WI38 (cell line): ENCODE data around the gene PPL.

Source experiments
- H3K4me3 ChIP-seq: 2 replicates; pipeline ENCODE4 v1.5.1; 2011; ENCODE audit warnings: low read depth, mild to moderate bottlenecking, control low read depth, low read length
- CTCF ChIP-seq: IDR thresholded peaks from 2 replicates; pipeline ENCODE4 v1.5.1; 2012; ENCODE audit warnings: low read depth, mild to moderate bottlenecking, control low read depth, low read length

Gene PPL

GRCh38 chr16:4926928-4927327, 10.0 kb downstream of the PPL start:
- no peak overlapping the region for H3K4me3 ChIP-seq
- no peak for TF ChIP-seq CTCF

- H3K4me3 ChIP-seq, result no peak overlapping the region
- no peak for TF ChIP-seq CTCF
Measured at GRCh38 chr16:4925791-4926190, 11.2 kb downstream of the PPL start.

GRCh38 chr16:4925293-4925607, 11.7 kb downstream of the PPL start:
- H3K4me3 ChIP-seq, result no peak overlapping the region
- no peak for TF ChIP-seq CTCF

- no peak overlapping the region for H3K4me3 ChIP-seq
- TF ChIP-seq CTCF, result no peak
Measured at GRCh38 chr16:4924593-4925292, 12.2 kb downstream of the PPL start.

- TF ChIP-seq CTCF, result no peak
- H3K4me3 ChIP-seq, result no peak overlapping the region
Measured at GRCh38 chr16:4923853-4924252, 13.1 kb downstream of the PPL start.

GRCh38 chr16:4922721-4923342, 14.1 kb downstream of the PPL start:
- no peak for TF ChIP-seq CTCF

GRCh38 chr16:4920826-4921225, 16.1 kb downstream of the PPL start:
- no peak for TF ChIP-seq CTCF
- H3K4me3 ChIP-seq, result no peak overlapping the region

More at GRCh38 chr16:4922721-4923342, 14.1 kb downstream of the PPL start:
- no peak overlapping the region for H3K4me3 ChIP-seq
